ENCODE measurements around the gene SETD2.

SETD2 gene

GRCh38 chr3:47109393-47109792 lies 54.5 kb downstream of the SETD2 start:
- H3K4me3 ChIP-seq (ENCODE audit: low read length): no peak overlapping the region
- DNase-seq (ENCODE audit: low read depth): no peak
- TF ChIP-seq, protein P1, sequence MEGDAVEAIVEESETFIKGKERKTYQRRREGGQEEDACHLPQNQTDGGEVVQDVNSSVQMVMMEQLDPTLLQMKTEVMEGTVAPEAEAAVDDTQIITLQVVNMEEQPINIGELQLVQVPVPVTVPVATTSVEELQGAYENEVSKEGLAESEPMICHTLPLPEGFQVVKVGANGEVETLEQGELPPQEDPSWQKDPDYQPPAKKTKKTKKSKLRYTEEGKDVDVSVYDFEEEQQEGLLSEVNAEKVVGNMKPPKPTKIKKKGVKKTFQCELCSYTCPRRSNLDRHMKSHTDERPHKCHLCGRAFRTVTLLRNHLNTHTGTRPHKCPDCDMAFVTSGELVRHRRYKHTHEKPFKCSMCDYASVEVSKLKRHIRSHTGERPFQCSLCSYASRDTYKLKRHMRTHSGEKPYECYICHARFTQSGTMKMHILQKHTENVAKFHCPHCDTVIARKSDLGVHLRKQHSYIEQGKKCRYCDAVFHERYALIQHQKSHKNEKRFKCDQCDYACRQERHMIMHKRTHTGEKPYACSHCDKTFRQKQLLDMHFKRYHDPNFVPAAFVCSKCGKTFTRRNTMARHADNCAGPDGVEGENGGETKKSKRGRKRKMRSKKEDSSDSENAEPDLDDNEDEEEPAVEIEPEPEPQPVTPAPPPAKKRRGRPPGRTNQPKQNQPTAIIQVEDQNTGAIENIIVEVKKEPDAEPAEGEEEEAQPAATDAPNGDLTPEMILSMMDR (IDR thresholded peaks at IDR 0.05; ENCODE audit: insufficient read depth, low read depth, low read length, missing control alignments): no peak

- TF ChIP-seq, protein P1 (IDR thresholded peaks at IDR 0.05; ENCODE audit: insufficient read depth, low read depth, low read length, missing control alignments): no peak
- no peak for DNase-seq (ENCODE audit: low read depth)
- no peak overlapping the region for H3K4me3 ChIP-seq (ENCODE audit: low read length)
Observed at GRCh38 chr3:47108546-47108945, 55.4 kb downstream of the SETD2 start.

- no peak for DNase-seq (ENCODE audit: low read depth)
- TF ChIP-seq, protein P1 (IDR thresholded peaks at IDR 0.05; ENCODE audit: insufficient read depth, low read depth, low read length, missing control alignments): no peak
- no peak overlapping the region for H3K4me3 ChIP-seq (ENCODE audit: low read length)
Observed at GRCh38 chr3:47104259-47104658, 59.7 kb downstream of the SETD2 start.

GRCh38 chr3:47103619-47104018 lies 60.3 kb downstream of the SETD2 start:
- TF ChIP-seq, protein P1 (IDR thresholded peaks at IDR 0.05; ENCODE audit: insufficient read depth, low read depth, low read length, missing control alignments): no peak
- DNase-seq (ENCODE audit: low read depth): no peak
- H3K4me3 ChIP-seq (ENCODE audit: low read length): no peak overlapping the region

DNA sequence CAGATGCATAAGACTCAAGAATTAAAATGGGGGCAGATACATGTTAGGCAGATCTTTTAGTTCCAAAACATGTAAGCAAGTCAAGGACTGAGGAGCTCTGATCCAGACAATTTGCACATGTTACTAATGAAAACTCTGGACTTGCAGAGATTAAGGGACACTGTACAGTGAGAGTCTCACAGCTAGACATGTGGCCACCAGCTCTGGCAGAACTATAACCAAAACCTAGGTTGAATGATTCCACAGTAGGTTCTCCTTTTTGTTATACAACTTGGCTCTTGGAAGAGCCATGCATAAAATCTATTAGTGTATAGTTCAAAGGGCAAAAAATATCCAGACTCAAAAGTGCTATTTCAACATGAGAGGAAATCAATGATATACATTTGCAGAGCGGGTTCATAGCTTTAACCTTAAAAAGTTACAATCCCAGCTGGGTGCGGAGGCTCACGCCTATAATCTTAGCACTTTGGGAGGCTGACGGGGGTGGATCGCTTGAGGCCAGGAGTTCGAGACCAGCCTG lies 61.8 kb downstream of the SETD2 start:
- TF ChIP-seq, protein P1 (IDR thresholded peaks at IDR 0.05; ENCODE audit: insufficient read depth, low read depth, low read length, missing control alignments): no peak
- no peak for DNase-seq (ENCODE audit: low read depth)
- H3K4me3 ChIP-seq (ENCODE audit: low read length): no peak overlapping the region

DNA sequence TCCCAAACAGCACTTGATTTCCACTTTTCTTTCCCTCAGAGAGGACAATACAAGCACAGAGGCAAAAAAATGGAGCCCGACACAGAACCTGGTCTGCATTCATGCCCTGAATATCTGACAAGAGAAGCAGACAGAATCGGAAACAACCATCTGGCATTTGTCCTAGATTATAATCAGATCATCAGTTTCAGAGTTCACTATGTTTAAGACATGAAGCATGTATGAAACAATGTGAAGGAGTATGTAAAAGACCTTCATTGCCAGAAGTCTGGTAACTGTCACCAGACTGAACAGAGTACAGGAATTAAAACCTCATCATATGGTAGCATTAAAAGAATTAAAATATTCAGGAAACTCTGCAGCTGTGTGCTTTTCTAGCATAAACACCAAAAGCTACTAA lies 65.0 kb downstream of the SETD2 start:
- no peak for DNase-seq (ENCODE audit: low read depth)
- TF ChIP-seq, protein P1 (IDR thresholded peaks at IDR 0.05; ENCODE audit: insufficient read depth, low read depth, low read length, missing control alignments): no peak
- H3K4me3 ChIP-seq (ENCODE audit: low read length): no peak overlapping the region

DNA sequence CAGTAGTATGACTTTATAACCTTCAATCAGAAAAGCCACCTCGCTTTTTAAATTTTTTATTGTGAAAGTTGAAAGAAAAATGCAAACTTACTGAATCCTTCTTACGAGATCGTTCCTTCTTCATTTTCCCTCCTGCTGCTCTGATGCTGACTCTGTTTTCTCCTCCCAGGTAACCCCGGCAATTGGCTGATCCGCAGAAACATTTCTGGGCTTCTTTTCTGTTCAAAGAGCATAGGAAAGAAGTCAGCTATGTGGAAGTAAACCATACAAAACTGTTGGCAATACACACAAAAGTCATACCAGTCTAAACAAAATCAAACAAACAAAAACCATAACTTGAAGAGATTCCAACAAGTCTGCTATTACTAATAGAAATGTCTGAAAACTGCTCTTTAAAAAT lies 66.0 kb downstream of the SETD2 start:
- H3K4me3 ChIP-seq (ENCODE audit: low read length): no peak overlapping the region
- DNase-seq (ENCODE audit: low read depth): no peak
- TF ChIP-seq, protein P1 (IDR thresholded peaks at IDR 0.05; ENCODE audit: insufficient read depth, low read depth, low read length, missing control alignments): no peak
